ENCODE results near the gene KCTD4.

The KCTD4 gene

DNA sequence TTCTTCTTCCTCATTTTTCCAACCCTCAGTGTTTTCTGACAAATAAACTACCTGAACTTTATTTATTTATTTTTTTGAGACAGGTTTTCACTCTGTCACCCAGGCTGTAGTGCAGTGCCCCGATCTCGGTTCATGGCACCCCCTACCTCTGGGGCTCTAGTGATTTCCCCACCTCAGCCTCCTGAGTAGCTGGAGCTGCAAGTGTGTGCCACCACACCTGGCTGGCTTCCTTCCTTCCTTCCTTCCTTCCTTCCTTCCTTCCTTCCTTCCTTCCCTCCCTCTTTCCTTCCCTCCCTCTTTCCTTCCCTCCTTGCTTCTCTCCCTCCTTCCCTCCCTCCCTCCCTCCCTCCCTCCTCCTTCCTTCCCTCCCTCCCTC is 32.3 kb downstream of the KCTD4 start:
- no peak for DNase-seq

DNA sequence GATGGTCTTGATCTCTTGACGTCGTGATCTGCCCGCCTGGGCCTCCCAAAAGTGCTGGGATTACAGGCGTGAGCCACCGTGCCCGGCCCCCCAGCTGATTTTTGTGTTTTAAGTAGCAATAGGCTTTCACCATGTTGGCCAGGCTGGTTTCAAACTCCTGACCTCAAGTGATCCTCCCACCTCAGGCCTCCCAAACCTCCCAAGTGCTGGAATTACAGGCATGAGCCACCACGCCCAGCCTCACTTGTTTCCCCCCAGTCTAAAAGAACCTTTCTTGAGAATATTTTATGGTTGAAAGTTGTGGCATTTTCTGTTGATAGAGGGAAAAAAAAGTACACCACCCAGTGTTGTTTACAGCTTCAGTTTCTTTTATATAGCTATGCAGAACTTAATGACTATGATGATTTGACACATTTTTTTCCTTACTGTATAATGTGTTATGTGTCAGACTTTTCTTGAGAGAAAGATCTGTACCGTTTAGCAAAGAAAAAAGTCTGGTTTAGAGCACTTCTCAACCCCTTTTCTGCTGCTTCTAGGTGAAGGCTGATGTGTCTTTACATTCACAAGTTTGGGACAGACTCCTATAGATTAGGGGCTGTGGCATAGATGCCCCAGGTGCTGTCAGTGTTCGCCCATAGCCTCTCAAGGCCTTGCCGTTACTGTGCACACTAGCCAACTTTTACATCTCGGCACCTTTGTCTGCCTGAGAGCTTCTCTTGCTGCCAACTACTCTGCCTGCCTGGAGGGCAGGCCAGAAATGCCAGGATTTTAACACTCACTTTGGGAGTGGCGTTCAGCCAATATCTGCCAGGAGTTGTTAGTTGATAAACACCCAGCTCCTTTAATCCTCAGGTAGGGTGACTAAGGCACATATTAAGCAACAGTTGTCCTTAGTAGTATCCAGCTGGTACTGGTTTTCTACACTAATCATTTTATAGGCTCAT is 33.0 kb downstream of the KCTD4 start:
- no peak for DNase-seq

DNA sequence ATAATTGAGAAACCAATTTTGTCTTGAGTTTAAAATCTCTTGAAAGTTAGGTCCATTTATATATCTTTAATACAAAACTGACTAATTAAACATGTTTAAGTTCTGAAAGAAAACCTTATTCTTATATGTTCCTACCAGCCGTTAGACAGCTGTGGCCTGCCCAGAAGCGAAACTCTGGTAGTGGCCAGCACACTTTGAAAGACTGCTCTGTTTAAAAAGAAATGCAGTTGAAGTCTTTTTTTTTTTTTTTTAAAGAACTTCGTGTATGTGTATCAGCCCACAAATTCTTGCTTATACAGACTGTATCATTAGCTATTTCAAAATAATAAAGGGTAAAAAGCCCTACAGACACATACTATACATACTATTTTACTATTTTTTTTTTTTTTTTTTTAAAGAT is 34.0 kb downstream of the KCTD4 start:
- DNase-seq: no peak

DNA sequence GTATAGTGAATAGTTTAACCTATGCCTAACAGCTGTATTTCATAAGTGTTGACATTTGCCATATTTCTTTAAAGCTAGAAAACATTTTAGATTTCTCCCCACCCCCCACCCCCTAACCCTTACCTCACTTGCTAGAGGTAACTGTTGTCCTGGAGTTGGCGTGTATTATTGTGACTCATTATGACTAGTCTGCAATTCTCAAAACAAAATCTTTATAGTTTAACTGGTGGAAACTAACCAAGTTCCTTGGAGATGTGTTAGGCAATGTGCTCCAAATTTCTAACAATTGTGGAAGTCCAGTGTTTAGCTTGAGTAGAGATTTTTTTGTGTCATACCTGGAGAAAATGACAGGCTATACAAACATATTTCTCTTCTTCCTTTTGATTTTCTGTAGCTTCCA is 38.0 kb downstream of the KCTD4 start:
- no peak for DNase-seq

DNA sequence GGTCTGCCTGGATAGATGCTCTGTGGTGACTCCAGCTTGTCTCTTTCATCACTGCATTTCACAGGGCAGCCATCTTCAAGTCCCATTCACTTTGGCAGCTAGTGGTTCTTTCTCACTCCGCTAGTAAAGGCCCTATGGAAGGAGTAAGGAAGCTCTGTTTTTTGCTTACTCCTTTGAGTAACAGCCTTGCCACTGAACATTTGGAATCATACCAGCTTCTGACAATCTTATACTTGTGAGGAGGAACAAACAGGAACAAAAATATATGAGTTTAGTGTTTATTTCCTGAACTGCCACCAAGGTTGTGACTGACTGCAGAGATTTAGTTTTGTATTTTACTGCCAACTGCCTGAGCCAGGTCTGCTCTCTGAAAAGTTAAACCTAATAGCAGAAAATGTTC is 38.7 kb downstream of the KCTD4 start:
- DNase-seq: no peak

DNA sequence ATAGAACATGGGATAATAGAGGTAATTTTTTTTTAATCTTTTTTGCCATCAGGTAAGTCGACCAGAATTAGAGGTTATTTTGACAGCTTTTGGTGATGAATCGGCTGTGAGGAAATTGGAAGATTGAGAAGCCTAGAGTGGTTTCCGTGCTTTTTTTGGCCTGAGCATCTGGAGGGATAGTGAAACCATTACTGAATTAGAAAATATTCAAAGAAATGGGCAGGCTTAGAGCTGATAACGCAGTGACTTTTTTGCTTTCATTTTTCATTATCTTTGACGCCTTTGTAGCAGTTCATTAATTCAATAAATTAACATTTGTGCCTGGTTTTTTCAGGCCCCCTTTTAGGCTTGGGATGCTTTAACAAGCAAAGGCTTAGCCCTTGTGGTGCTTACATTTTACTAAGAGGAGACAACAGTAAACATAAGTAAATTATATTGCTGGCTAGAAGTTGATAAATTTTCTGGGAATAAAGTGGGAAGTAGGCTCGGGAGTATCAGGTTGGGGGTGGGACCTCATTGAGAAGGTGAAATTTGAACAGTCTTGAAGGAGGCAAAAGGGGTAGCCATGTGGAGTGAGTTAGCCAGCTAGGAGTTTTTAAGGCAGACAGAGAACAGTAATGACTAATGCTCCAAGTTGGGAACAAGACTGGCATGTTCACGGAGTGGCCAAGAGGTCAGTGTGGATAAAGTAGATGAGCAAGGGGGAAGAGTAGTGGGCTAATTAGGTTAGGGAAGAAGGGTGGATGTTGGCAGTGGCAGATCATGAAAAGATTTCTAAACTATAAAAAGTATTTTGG is 44.1 kb downstream of the KCTD4 start:
- no peak for DNase-seq

DNA sequence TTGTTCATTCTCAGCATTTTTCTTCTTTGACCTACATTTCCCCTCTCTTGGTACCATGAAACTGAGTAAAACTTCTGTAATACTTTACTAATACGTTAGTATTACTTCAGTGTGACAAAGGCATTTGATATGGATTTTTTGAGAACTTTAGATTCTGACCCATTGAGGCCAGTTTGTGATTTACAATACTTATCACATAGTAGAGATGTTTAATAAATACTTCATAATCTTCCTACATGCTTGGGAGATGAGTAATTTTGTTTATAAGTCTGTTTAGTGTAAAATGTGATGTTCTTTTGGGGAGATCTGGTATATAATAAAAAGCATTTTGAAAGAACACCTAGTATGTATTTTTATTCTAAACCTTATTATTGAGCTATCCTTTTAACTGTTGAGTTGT is 50.9 kb downstream of the KCTD4 start:
- no peak for DNase-seq

DNA sequence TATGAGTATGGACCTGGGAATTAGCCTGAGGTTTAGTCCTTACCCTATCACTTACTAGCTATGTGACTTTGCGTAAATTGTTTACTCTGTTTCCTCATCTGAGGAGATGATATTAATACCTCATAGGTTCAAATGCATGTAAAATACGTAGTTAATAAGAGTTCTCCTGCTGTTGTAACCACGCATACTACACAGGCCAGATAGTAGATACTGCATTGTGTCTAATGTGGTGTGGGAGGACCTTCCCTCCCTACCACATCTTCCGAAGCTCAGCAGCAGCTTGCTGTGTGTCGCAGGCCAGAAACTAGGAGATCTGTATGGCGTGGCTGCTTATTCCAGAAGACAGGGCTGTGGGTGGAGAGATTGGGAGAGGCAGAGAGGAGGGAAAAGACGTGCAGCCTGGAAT is 57.5 kb downstream of the KCTD4 start:
- no peak for DNase-seq

Data from activated effector memory CD4-positive, alpha-beta T cell treated with Interleukin-2 at 50 U/mL for 16 hours (primary cell).